ENCODE data around the gene SOX18.

The SOX18 gene

GRCh38 chr20:64080013-64080812 lies 30.8 kb upstream of the SOX18 start, which contains the start of gene OPRL1:
TSS of gene OPRL1 (plus strand) at chr20:64080082. CDS start at chr20:64092721, 12,639 bp downstream.
- no peak for DNase-seq

DNA sequence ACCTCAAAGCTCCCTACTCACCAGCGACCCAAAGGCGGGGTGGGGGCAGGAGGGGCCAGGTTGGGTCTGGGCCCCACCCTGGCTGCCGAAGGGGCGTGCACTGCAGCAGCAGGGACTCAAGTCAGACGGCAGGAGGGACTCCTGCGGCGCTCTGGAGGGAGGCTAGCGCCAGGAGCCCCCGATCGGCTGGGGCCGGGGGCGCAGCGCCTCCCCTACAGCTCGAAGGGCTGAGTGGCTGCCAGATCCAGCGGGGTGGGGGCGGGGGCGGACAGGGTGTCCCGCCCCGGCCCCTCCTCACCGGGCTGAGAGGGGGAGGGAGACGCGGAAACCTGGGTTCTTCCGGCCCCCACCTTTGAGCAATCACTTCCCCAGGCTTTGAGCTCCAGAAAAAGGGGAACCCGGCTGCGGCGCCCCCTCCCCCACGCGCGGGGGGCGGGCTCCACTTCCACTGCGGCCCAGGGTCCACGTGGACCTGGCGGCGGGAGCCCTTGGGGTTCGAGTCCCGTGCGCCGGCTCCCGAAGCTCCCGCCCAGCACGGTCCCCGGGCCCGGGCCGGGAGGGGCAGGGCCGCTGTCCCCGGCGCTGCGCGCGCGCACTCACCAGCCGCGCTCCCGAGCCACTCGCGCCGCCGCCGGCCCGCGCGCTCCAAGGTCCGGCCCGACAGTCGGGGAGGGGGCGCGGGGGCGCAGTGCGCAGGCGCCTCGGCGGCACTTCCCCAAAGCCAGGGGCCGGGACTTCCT lies 30.0 kb upstream of the SOX18 start, which contains the start of gene RGS19:
RGS19 (minus strand) TSS at position 246 of the 740 bp plus-strand sequence. CDS start 2,632 bp downstream, outside the sequence.
- DNase-seq: peak; percentile 72

DNA sequence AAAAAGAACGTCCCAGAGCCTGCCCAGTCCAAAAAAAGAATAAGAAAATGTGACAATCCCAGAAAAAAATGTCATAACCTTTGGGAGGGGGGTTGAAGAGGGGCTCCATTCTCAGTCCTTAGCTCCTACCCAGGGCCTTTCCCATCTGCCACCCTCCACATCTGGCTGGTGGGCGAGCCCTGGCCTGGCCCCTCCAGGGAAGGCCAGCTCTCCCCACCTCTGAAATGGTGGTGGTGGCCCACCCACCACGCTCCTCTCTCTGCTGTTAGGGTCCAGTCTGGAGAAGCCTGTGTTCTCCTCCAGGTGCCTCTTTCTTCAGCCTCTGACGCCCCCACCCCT lies 29.5 kb upstream of the SOX18 start:
- DNase-seq: no peak

DNA sequence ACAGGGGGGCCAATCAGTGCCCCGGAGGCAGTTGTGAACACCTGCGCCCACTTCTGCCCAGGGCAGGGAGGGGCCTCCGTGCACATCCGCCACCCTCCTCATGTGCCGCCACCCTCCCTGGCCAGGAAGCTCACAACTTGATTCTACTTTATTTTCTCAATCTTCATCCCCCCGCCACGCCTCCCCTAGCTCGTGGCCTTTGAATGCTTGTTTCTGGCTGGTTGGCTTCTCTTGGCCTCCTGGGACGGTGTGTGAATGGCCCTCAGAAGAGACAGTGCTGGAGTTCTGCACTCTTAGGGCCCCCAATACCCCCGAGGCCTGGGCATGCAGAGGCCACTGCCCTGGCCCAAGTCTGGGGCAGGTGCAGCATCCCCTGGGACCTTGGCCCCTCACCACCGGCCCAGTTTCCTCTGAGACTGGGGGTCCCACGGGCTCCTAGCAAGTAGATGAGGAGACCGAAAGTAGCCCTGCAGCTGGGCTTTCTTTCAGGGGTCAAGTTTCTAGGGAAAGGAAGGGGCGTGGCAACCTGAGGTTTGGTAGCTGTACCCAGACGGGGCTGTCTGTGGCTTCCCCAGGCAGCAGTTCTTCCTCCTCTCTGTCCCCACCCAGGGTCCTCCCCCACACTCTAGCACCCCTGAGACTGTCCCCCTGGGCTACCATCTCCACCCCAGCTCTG lies 28.6 kb upstream of the SOX18 start:
- DNase-seq: no peak

- no peak for DNase-seq
These were observed 28.1 kb upstream of the SOX18 start for GRCh38 chr20:64077541-64077875.

DNA sequence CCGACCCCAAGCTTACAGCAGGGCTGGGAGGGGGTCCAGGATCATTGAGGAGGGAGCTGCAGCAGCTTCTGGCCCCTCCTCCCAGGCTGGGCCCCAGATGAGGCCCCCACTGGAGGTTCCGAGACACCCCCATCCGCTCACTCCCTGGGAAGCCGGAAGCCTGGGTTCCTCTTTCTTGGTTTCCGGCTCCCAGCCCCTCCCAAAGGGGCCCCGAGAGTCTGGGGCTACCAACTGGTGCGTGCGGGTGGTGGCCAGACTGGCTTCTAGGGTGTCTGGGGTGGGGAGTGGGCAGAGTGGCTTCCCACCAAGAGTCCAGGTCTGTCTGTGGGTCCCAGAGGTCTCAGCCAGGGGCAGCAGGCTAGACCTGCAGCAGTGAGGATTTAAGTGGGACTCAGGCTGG lies 27.7 kb upstream of the SOX18 start:
- DNase-seq: no peak

DNA sequence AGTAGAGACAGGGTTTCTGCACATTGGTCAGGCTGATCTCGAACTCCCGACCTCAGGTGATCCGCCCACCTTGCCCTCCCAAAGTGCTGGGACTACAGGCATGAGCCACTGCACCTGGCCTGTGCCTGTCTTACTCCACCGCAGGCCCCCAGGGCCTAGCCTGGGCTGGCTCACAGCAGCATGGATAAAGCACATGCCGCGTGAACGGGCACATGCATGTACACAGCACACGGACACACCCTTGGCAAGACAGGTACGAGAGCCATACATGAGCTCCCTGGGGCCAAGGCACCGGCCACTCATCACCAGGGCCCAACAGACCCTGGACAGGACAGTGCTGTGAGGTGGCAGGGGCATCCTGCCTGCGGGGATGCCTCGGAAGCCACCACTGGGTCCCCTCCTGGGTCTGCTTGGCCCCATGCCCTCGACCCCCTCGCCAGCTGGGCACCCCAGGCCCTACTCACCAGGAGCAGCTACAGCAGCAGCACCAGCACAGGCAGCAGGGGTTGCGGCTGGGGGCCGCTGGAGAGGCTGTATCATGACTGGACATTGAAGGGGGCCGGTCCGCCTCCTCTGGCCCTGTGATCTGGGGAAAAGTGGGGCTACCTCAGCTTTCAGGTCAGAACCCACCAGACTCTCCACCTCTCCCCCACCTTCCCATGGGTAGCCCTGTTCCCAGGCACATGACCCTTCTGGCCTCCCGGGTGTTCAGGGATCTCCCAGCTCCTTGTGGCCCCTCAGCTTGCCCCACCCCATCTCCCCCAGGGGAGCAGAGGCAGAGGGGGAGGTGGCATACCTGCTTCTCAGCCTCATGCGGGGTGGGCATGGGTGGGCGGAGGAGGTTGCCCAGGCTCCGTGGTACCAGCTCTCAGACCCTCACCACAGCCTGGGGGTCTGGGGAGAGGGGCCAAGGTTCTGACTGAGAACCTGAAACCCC lies 26.9 kb upstream of the SOX18 start:
- DNase-seq: no peak

GRCh38 chr20:64075556-64075955 lies 26.1 kb upstream of the SOX18 start:
- no peak for DNase-seq

- DNase-seq: no peak
These were observed 25.5 kb upstream of the SOX18 start for GRCh38 chr20:64074963-64075362.

DNA sequence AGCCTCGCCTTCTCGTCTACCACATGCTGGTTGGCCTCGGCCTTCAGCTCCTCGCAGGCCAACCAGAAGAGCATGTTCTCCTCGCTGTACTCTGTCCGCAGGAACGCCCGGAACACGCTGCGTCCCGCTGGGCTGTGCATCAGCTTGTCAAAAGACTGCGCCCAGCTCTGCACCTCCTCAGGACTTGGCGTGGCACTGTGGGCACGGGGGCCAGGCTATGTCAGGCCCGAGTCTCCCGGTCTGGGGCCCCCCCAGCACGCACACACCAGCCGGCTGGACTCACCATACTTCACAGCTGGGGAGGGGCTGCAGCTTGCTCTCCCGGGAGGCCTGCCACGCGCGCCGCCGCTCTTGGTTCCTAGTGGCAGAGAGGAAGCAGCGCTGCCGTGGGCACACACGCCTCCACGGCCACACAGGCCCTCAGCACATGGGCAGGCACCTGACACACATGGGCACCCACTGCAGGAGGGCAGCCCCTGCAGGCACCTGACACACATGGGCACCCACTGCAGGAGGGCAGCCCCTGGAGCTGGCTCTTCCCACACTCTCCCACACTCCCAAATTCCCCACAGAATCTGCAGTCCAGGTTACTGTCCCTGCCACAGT lies 24.8 kb upstream of the SOX18 start:
- no peak for DNase-seq

DNA sequence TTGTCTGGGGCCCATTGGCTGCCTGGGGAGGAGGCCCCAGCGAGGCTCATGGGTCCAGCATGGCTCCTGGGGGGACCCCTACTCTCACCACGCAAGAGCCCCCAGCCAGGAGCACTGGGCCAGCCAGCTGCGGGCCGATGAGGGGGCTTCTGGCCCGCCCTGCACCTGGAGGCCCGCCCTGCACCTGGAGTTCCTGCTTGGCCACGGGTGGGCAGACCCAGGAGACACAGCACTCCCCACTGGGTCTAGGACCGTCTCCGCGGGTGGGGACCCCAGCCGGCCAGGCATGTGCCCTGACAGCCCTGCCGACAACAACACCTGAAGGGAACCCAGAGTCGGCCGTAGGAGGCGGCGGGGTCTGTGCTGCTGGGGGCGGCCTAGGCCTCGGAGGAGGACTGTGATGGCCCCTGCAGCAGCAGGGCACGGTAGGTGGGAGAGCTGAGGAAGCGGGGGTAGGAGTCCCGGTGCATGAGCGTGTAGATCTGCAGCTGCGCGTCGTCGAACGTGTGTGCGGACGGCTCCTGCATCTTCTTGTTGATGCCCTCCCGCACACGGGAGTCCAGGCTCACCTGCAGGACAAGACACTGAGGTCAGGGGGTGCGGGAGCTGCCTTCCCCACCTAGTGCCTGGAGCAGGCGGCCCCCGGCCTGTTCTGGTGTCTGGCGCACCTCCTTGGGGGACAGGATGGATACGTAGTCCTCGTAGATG lies 24.2 kb upstream of the SOX18 start:
- DNase-seq: no peak

- DNase-seq: no peak
These were observed 23.1 kb upstream of the SOX18 start for GRCh38 chr20:64072498-64073063.

DNA sequence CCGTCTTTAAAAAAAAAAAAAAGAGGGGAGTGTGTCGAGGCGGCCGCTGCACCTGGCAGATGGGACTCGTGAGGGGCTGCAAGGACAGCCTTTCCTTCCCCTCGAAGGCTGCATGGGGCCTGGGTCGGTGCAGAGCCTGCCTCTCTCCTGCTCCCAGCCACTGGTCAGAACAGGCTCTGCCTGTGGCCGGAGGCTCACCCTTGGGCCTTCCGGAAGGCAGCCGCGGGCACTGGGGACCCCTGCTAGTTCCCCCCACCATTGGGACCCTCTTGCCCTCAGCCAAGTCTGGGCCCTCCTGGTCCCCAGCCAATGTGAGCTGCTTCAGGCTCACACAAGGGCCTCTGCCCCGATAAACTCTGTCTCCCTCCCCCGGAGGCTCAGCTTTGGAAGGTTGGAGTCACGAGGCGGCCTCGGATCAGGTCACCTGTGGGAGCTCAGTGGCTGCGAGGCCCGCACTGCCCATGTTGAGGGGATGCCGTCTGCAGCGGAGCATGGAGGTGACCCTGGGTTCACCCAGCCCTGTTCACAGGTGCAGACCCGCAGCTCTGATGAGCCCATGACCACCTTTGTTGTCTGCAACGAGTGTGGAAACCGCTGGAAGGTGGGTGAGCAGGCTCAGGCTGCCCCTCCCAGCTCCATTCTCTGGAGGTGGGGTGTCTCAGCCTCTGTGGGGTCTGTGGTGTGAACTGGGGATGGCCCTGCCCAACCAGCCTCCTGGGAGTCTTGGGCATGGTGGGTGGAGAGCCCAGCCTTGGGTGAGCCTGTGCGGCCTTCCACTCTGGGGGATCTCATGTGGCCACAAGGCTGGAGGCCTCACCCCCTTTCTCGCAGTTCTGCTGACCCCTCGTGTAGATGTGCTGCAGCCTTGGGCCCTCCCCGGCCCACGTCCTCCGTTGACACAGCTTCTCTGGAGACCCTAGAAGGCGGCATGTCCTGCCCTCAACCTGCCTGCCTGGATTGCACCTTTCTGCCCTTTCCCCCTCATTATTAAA lies 22.2 kb upstream of the SOX18 start:
- no peak for DNase-seq

DNA sequence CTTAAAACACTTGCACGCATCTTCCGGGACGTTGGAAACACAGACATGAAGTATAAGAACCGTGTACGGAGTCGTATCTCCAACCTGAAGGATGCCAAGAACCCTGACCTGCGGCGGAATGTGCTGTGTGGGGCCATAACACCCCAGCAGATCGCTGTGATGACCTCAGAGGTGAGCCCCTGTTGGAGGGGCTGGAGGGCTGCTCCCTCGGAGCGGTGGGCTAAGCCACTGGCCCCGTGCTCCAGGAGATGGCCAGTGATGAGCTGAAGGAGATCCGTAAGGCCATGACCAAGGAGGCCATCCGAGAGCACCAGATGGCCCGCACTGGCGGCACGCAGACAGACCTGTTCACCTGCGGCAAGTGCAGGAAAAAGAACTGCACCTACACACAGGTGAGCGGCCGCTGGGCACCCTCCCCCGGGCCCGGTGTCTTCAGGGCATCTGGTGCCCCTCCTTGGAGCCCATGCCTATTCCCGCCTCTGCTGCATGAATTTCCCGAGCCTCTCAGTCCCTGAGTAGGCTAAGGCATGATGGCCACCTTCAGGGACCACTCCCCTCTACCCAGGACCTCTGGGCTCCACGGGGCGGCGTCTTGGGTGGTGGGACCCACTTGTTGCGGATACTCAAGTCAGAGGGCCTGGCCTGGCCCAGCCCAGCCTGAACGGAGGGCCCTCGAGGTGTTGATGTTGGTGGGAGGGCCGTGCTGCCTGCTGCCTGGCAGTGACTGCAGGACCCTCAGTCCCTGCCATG lies 21.0 kb upstream of the SOX18 start:
- DNase-seq: no peak

DNA sequence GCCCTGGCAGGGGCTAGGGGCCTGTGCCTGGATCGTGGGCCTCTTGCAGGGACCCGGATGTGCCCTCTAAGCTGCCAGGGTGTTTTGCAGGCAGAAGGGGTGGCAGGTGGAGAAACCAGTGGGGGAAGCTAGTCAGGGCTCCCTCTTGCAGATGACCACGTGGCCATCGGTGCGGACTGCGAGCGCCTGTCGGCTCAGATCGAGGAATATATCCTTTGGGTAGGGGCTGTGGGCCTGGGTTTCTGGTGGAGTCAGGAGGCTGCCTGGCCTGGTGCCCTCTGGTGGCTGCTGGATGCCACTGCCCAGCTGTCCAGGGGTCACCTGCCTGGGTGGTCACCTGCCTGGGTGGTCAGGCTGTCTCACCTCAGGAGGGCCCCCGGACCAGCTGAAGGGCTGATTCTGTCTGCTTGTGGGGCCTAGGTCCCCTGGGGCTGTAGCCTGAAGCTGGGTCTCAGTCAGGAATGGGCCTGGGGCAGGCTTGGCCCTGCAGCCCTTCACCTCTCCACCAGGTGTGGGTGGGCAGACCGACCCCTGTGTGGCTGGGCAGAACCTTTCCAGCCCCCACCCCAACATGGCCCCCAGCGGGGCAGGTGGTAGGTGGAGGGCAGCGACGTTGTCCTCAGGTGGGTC lies 20.3 kb upstream of the SOX18 start:
- DNase-seq: no peak

- no peak for DNase-seq
These were observed 19.8 kb upstream of the SOX18 start for GRCh38 chr20:64069209-64069613.

GRCh38 chr20:64068386-64069208 lies 19.2 kb upstream of the SOX18 start:
- no peak for DNase-seq

Measured in NCI-H2081 (cell line).